Motor neuron (in vitro differentiated cells): ENCODE results near the gene PGRMC1. TPM values are rescaled to one million over a fixed set of nuclear protein-coding genes. Genes with fewer than 3 reads are reported as not detected.
"Not testable (repeated sequence)": the region's sequence is repeated elsewhere in the genome, so short reads cannot be mapped to it uniquely, and the experiment has no call there.

Experiments used
- ATAC-seq, 8 experiments: fragments of 200-7000 bp; cut with Tn5 transposase; replicated peaks in 6 of 8; 2 replicates each; pipeline ENCODE4 v1.8.0; 2021; ENCODE audit warnings: mild to moderate bottlenecking in 8 of 8, moderate library complexity in 8 of 8
- H3K27ac ChIP-seq, 2 donors: fragments of 250-450 bp; sonication (Bioruptor Pico); 2 replicates each; pipeline ENCODE4 v1.9.0; 2021; ENCODE audit warnings: antibody characterized with exemption in 2 of 2, mild to moderate bottlenecking in 2 of 2, moderate library complexity in 1 of 2
- H3K4me1 ChIP-seq, 2 donors: fragments of 250-450 bp; sonication (Bioruptor Pico); replicated peaks in 1 of 2; 2 replicates each; pipeline ENCODE4 v1.6.1; 2021; ENCODE audit warnings: antibody characterized with exemption in 2 of 2, mild to moderate bottlenecking in 2 of 2, moderate library complexity in 1 of 2
- H3K4me3 ChIP-seq, 5 donors: fragments of 250-450 bp; sonication (Bioruptor Pico); 2 replicates each; pipeline ENCODE4 v1.9.0; 2021; ENCODE audit warnings: antibody characterized with exemption in 5 of 5, mild to moderate bottlenecking in 5 of 5, moderate library complexity in 4 of 5
- WGBS, 10 experiments: fragments of 450-650 bp; shearing (Covaris generic); methylation state at CpG; one replicate each; pipeline ENCODE4 v1.0.0; 2022; 5-methylcytosine and 5-hydroxymethylcytosine counted together
- in situ Hi-C, 9 experiments: fragments of 400-800 bp; cut with MboI; loops; one replicate each; pipeline ENCODE4 v1.15.0; 2021; ENCODE audit warnings: low sequenced_read_pairs in 9 of 9, low pct_unique_long_range_greater_than_20kb in 2 of 9; ENCODE audit not compliant: unreplicated experiment in 9 of 9
- total RNA-seq, 8 experiments: library from RNA; unstranded; fragments of 300-600 nt; gene quantifications; 2 replicates each; pipeline versions ENCODE4 v1.2.3 to v1.2.4, GENCODE V29; 2022

PGRMC1 gene
- total RNA-seq, 8 experiments from 2014 or later: 56.6 to 183 (median 147) TPM

DNA sequence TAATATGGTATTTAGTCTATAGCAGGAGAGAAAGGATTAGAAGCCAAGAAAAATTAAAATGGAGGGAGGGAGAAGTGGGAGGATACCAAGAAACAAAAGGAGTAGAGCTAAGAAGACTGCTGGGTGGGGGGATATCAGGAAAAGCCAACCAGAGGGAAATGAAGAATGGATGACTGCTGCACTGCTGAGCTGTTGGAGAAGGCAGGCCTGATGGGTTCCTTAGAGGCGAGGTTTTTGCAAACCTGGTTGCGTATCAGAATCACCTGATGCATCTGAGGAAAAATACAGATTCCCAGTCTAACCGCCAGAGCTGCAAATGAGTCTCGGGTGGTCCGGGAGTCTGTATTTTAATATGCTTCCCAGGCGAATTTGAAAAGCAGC is 1.5 kb downstream of the PGRMC1 start:
- in situ Hi-C loops: no loop called here
- 0 to 31% (median 10%) methylated on average over 1 to 5 of the region's 6 CpGs; no CpG with 5 or more reads in 6 of the 10 experiments for WGBS, 10 experiments
- peak in 4 of 8 experiments; percentile 3 to 8 (median 6) for ATAC-seq
- peak overlapping the region; percentile 79 to 84 for H3K27ac ChIP-seq
- peaks cover 10 to 29% of the 10 kb centered on the region in 2 donors for H3K4me1 ChIP-seq
- H3K4me3 ChIP-seq: peak overlapping the region; percentile 62 to 95 (median 90)

DNA sequence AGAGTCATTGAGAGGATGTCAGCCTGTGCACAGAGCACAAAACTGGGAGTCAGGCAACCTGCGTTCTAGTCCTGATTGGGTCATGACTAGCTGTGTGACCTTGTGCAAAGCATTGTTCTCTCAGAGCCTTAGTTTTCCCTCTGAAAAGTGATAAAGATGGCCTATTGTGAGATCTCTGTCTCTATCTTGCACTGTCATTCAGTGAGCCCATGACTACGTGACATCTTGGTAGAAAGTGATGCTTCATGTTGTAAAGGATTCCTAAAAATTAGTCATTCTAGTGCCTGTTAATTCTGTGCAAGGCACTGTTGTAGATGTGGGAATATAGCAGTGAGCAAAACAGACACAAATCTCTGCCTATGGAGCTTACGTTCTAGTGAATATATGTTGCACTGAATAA is 2.5 kb downstream of the PGRMC1 start:
- Histone ChIP-seq H3K4me3 (peak overlapping the region; percentile 62 to 95 (median 90)), H3K4me1 (peaks cover 10 to 29% of the 10 kb centered on the region in 2 donors), H3K27ac (no peak overlapping the region)
- no peak for ATAC-seq
- in situ Hi-C loops: no loop called here
- WGBS, 10 experiments: 0 to 38% methylated on average over 1 to 3 of the region's 3 CpGs; no CpG with 5 or more reads in 8 of the 10 experiments

GRCh38 chrX:119240356-119240755 is 4.3 kb downstream of the PGRMC1 start:
- WGBS, 10 experiments: 0 to 53% (median 12%) methylated on average over 1 to 3 of the region's 3 CpGs; no CpG with 5 or more reads in 6 of the 10 experiments
- ATAC-seq: peak in 1 of 8 experiments; percentile 10
- Histone ChIP-seq H3K4me1 (peaks cover 4 to 22% of the 10 kb centered on the region in 2 donors), H3K4me3 (no peak overlapping the region), H3K27ac (no peak overlapping the region)
- in situ Hi-C loops: no loop called here

- no peak overlapping the region for H3K27ac ChIP-seq
- in situ Hi-C loops: no loop called here
- ATAC-seq: no peak
- WGBS, 10 experiments: 20 to 100% (median 71%) methylated on average over 1 to 3 of the region's 3 CpGs; no CpG with 5 or more reads in 4 of the 10 experiments
- H3K4me1 ChIP-seq: no peaks in the 10 kb centered on the region
- no peak overlapping the region for H3K4me3 ChIP-seq
Observed at GRCh38 chrX:119247702-119248101, 11.6 kb downstream of the PGRMC1 start.

DNA sequence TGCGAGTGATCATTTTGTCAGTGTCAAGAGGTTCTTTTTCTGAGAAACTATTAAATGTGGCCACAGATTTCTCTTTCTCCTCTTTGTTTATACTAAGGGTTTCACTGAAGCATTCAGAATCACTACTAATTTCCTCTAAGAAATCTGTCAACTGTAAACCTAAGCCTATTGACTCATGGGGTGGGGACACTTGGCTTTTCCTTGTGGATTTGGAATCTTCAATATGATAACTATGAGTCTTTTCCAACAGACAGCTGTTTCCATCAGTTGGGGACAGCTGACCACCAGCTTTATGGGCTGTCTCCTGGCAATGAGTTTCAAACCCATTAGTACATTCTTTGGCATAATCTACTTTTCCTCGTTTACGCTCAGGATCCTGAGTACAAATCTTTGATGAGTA is 13.8 kb downstream of the PGRMC1 start:
- Histone ChIP-seq H3K4me1 (no peaks in the 10 kb centered on the region), H3K4me3 (no peak overlapping the region), H3K27ac (no peak overlapping the region)
- in situ Hi-C loops: no loop called here
- WGBS, 10 experiments: 23 to 100% (median 85%) methylated on average over 1 to 3 of the region's 3 CpGs; no CpG with 5 or more reads in 3 of the 10 experiments
- ATAC-seq: peak in 1 of 8 experiments; percentile 30

DNA sequence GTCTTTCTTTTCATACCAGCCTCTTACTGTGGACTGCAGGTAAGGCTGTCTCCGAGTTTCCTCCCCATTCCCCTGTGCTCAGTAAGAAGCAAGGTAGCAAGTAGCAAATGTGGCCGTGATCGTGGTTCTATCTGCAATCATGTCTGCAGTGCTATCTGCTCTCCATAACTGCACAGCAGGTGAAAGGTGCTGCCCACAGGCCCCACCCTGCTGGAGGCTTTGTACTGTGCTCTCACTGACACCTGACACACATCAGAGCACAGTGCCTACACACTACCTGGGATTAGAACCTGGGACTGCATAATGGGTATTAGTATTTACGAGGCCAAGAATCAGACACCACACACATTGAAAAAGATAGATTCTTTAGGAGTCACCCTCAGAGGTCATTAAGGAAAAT is 15.3 kb downstream of the PGRMC1 start:
- no peak overlapping the region for H3K4me3 ChIP-seq
- ATAC-seq: no peak
- in situ Hi-C loops: no loop called here

GRCh38 chrX:119252716-119253115 is 16.6 kb downstream of the PGRMC1 start:
- ATAC-seq: no peak
- Histone ChIP-seq H3K4me1 (no peaks in the 10 kb centered on the region), H3K27ac (no peak overlapping the region), H3K4me3 (no peak overlapping the region)
- 13 to 40% methylated on average over 1 to 2 of the region's 2 CpGs; no CpG with 5 or more reads in 8 of the 10 experiments for WGBS, 10 experiments
- in situ Hi-C loops: no loop called here

More for the DNA sequence above, 15.3 kb downstream of the PGRMC1 start:
- Histone ChIP-seq H3K4me1 (no peaks in the 10 kb centered on the region), H3K27ac (no peak overlapping the region)
- 36 to 62% methylated on average over 3 to 4 of the region's 4 CpGs; no CpG with 5 or more reads in 8 of the 10 experiments for WGBS, 10 experiments

GRCh38 chrX:119266364-119266995 is 30.4 kb downstream of the PGRMC1 start:
- H3K4me1 ChIP-seq: no peaks in the 10 kb centered on the region
- H3K4me3 ChIP-seq: no peak overlapping the region
- in situ Hi-C loops: no loop called here
- peak in 4 of 8 experiments; percentile 29 to 63 (median 56) for ATAC-seq
- WGBS, 10 experiments: 0 to 60% (median 14%) methylated on average over 1 to 5 of the region's 5 CpGs; no CpG with 5 or more reads in 3 of the 10 experiments
- no peak overlapping the region for H3K27ac ChIP-seq

- H3K27ac ChIP-seq, H3K4me1 ChIP-seq, ATAC-seq, H3K4me3 ChIP-seq, in situ Hi-C loops: not testable (repeated sequence)
- 61 to 80% (median 80%) methylated on average over 1 to 3 of the region's 3 CpGs; no CpG with 5 or more reads in 7 of the 10 experiments for WGBS, 10 experiments
Observed at GRCh38 chrX:119267115-119267514, 31.0 kb downstream of the PGRMC1 start.

DNA sequence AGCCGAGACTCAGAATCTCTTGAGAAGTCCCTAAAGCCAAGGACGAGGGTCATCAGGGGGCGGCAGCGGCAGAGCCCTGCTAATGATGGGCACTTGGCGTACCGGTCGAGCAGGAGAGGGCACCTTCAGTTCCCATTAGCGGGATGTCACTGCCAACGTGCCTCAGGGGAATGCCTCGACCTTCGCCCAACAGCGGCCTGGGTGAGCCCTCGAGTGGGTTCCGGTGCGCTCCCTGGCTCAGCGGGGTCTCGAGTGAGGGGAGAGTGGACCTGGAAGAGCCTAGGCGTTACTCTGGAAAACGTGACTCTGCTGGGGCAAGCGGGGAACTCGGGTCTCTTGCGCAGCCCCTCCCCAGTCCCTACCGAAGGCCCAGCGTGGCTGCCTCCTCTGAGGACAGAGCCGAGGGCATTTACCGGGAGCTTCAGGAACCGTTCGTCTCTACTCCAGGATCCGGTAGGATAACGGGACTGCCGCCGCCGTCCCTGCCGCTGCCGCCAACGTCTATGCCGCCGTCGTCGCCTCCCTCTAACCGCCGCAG is 36.9 kb downstream of the PGRMC1 start:
- WGBS, 10 experiments: 27 to 100% (median 70%) methylated on average over 1 to 20 of the region's 42 CpGs; no CpG with 5 or more reads in 6 of the 10 experiments
- no peaks in the 10 kb centered on the region for H3K4me1 ChIP-seq
- H3K4me3 ChIP-seq: no peak overlapping the region
- H3K27ac ChIP-seq: no peak overlapping the region
- no peak for ATAC-seq
- in situ Hi-C loops: no loop called here

GRCh38 chrX:119273420-119274192 is 37.5 kb downstream of the PGRMC1 start:
- Histone ChIP-seq H3K27ac (no peak overlapping the region), H3K4me1 (no peaks in the 10 kb centered on the region), H3K4me3 (no peak overlapping the region)
- 10 to 56% (median 27%) methylated on average over 1 to 10 of the region's 61 CpGs; no CpG with 5 or more reads in 6 of the 10 experiments for WGBS, 10 experiments
- in situ Hi-C loops: no loop called here
- ATAC-seq: peak in 1 of 8 experiments; percentile 83

DNA sequence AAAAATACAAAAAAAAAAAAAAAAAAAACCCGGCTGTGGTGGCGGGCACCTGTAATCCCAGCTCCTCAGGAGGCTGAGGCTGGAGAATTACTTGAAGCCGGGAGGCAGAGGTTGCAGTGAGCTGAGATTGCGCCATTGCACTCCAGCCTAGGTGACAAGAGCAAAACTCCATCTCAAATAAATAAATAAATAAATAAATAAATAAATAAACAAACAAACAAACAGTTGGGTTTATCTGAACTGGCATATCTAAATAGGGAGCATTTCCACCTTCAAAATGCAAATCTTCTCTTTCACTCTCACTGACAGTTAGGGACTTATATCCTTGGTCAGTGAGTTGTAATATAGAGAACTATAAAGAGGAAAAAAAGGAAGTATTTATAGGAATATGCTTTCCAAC is 46.3 kb downstream of the PGRMC1 start:
- H3K4me3 ChIP-seq, H3K4me1 ChIP-seq, in situ Hi-C loops, ATAC-seq, H3K27ac ChIP-seq: not testable (repeated sequence)
- 40 to 100% (median 80%) methylated on average over 1 to 2 of the region's 4 CpGs; no CpG with 5 or more reads in 5 of the 10 experiments for WGBS, 10 experiments

DNA sequence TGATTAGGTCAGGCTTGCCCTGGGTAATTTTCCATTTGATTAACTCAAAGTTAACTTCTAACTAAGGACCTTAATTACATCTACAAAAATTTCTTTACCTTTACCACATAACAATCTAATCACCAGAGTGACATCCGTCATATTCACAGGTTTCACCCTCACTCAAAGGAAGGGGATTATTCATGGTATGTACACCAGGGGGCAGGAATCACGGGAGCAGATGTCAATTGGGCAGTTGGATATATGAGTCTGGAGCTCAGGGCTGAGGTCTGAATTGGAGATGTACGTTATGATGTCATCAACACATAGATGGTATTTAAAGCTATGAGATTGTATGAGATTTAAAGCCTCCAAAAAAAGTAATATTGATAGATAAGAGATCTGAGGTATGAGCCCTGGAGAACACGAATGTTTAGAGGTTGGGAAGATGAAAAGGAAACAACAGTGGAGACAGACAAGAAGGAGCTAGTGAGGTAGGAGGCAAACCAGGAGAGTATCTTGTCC is 52.9 kb downstream of the PGRMC1 start:
- no peak for ATAC-seq
- in situ Hi-C loops: no loop called here

More for the DNA sequence above, 52.9 kb downstream of the PGRMC1 start:
- Histone ChIP-seq H3K27ac (no peak overlapping the region), H3K4me1 (no peaks in the 10 kb centered on the region), H3K4me3 (no peak overlapping the region)
- 0 to 86% (median 53%) methylated on average over 1 to 4 of the region's 4 CpGs; no CpG with 5 or more reads in 4 of the 10 experiments for WGBS, 10 experiments
